ENCODE measurements around the gene ANKRD55. TPM values are rescaled to one million over a fixed set of nuclear protein-coding genes. Genes with fewer than 3 reads are reported as not detected.

The ANKRD55 gene
- total and polyA plus RNA-seq, 2 donors (not counting 1 experiment from before 2014, with no cell fraction given): 0.07 TPM; not detected in 1

DNA sequence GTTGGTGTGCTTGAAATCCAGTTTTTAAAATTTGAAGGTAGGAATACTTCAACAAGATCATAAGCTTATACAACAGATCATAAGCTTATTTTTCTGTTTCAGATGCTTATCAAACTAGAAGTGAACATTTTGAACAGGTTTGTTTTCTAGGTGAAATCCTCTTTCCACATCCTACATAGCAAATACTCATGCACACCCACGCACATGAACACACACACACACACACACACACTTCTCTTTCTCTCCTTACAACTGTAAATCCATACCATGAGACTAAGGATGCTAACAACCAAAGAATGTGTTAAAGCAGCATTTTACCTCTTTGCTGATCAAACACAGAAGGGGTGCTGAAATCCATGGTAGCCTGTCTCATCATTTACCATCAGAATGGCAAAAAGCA is 592 bp downstream of the ANKRD55 start:
- H3K4me3 ChIP-seq (ENCODE audit: control extremely low read depth in 1 of 5, extremely low read depth in 1 of 5, insufficient read depth in 1 of 5, low read depth in 2 of 5, low read length in 4 of 5): no peak overlapping the region
- ChIA-PET POLR2A (no interaction called here), CTCF (no interaction called here)
- no peaks in the 10 kb centered on the region for H3K36me3 ChIP-seq (replicated peaks in 1 of 2; ENCODE audit: control extremely low read depth in 1 of 2, control insufficient read depth in 1 of 2, extremely low read depth in 1 of 2, insufficient read depth in 2 of 2, low read length in 1 of 2)
- H3K79me2 ChIP-seq (ENCODE audit: control insufficient read depth, insufficient read depth, low read length): no peaks in the 10 kb centered on the region
- H3K27ac Mint-ChIP-seq: no peak overlapping the region
- no peaks in the 10 kb centered on the region for H3K27me3 ChIP-seq (replicated peaks in 1 of 4; ENCODE audit: control extremely low read depth in 1 of 4, control insufficient read depth in 3 of 4, insufficient read depth in 4 of 4, low read length in 3 of 4)
- 75% methylated on average over 1 of the region's 1 CpG for WGBS (ENCODE audit: insufficient coverage)
- no peak overlapping the region for H3K27ac ChIP-seq (ENCODE audit: low read length in 2 of 2)
- H3K4me1 ChIP-seq (ENCODE audit: control insufficient read depth in 2 of 2, insufficient read depth in 2 of 2, low read length in 2 of 2): no peaks in the 10 kb centered on the region
- no peak for DNase-seq
- no peak overlapping the region for H3K9ac ChIP-seq (ENCODE audit: low read length)
- intact Hi-C loops (cut with micrococcal nuclease): no loop called here
- H3K4me2 ChIP-seq (replicated peaks; ENCODE audit: low read depth, low read length, poor library complexity, severe bottlenecking): no peak overlapping the region
- H3K4me3 Mint-ChIP-seq: no peak overlapping the region
- no peaks in the 10 kb centered on the region for H3K9me3 Mint-ChIP-seq (ENCODE audit: insufficient read depth)
- no peaks in the 10 kb centered on the region for H3K9me3 ChIP-seq (ENCODE audit: control extremely low read depth in 1 of 3, control insufficient read depth in 2 of 3, insufficient read depth in 1 of 3, low read length in 2 of 3)
- peaks cover 28% of the 10 kb centered on the region for H3K27me3 Mint-ChIP-seq
- H4K20me1 ChIP-seq (ENCODE audit: control insufficient read depth, insufficient read depth, low read length, poor library complexity, severe bottlenecking): no peaks in the 10 kb centered on the region
- TF ChIP-seq, protein P1, sequence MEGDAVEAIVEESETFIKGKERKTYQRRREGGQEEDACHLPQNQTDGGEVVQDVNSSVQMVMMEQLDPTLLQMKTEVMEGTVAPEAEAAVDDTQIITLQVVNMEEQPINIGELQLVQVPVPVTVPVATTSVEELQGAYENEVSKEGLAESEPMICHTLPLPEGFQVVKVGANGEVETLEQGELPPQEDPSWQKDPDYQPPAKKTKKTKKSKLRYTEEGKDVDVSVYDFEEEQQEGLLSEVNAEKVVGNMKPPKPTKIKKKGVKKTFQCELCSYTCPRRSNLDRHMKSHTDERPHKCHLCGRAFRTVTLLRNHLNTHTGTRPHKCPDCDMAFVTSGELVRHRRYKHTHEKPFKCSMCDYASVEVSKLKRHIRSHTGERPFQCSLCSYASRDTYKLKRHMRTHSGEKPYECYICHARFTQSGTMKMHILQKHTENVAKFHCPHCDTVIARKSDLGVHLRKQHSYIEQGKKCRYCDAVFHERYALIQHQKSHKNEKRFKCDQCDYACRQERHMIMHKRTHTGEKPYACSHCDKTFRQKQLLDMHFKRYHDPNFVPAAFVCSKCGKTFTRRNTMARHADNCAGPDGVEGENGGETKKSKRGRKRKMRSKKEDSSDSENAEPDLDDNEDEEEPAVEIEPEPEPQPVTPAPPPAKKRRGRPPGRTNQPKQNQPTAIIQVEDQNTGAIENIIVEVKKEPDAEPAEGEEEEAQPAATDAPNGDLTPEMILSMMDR (IDR thresholded peaks at IDR 0.05): no peak
- TF ChIP-seq EZH2 (IDR thresholded peaks at IDR 0.05; ENCODE audit: borderline replicate concordance, insufficient read depth, low read depth, low read length, poor library complexity, severe bottlenecking): no peak
- H2AFZ ChIP-seq (ENCODE audit: insufficient read depth, low read depth, low read length, poor library complexity, severe bottlenecking): no peak overlapping the region
- H3K4me1 Mint-ChIP-seq: no peaks in the 10 kb centered on the region
- ATAC-seq (ENCODE audit: low read depth): no peak

- POLR2A ChIA-PET: no interaction called here
- no peaks in the 10 kb centered on the region for H3K79me2 ChIP-seq (ENCODE audit: control insufficient read depth, insufficient read depth, low read length)
- no peaks in the 10 kb centered on the region for H3K9me3 ChIP-seq (ENCODE audit: control extremely low read depth in 1 of 3, control insufficient read depth in 2 of 3, insufficient read depth in 1 of 3, low read length in 2 of 3)
- no peaks in the 10 kb centered on the region for H3K27me3 ChIP-seq (replicated peaks in 1 of 4; ENCODE audit: control extremely low read depth in 1 of 4, control insufficient read depth in 3 of 4, insufficient read depth in 4 of 4, low read length in 3 of 4)
- CTCF ChIA-PET: no interaction called here
- ATAC-seq (ENCODE audit: low read depth) (no peak), DNase-seq (no peak)
- H3K4me3 ChIP-seq (ENCODE audit: control extremely low read depth in 1 of 5, extremely low read depth in 1 of 5, insufficient read depth in 1 of 5, low read depth in 2 of 5, low read length in 4 of 5): no peak overlapping the region
- H2AFZ ChIP-seq (ENCODE audit: insufficient read depth, low read depth, low read length, poor library complexity, severe bottlenecking): no peak overlapping the region
- TF ChIP-seq, protein P1 (IDR thresholded peaks at IDR 0.05): no peak
- no peak for TF ChIP-seq EZH2 (IDR thresholded peaks at IDR 0.05; ENCODE audit: borderline replicate concordance, insufficient read depth, low read depth, low read length, poor library complexity, severe bottlenecking)
- H3K4me3 Mint-ChIP-seq: no peak overlapping the region
- H4K20me1 ChIP-seq (ENCODE audit: control insufficient read depth, insufficient read depth, low read length, poor library complexity, severe bottlenecking): no peaks in the 10 kb centered on the region
- H3K36me3 ChIP-seq (replicated peaks in 1 of 2; ENCODE audit: control extremely low read depth in 1 of 2, control insufficient read depth in 1 of 2, extremely low read depth in 1 of 2, insufficient read depth in 2 of 2, low read length in 1 of 2): no peaks in the 10 kb centered on the region
- no peaks in the 10 kb centered on the region for H3K9me3 Mint-ChIP-seq (ENCODE audit: insufficient read depth)
- H3K27ac ChIP-seq (ENCODE audit: low read length in 2 of 2): no peak overlapping the region
- H3K4me1 ChIP-seq (ENCODE audit: control insufficient read depth in 2 of 2, insufficient read depth in 2 of 2, low read length in 2 of 2): no peaks in the 10 kb centered on the region
- intact Hi-C loops (cut with micrococcal nuclease): no loop called here
- no peak overlapping the region for H3K27ac Mint-ChIP-seq
- no peak overlapping the region for H3K4me2 ChIP-seq (replicated peaks; ENCODE audit: low read depth, low read length, poor library complexity, severe bottlenecking)
- peaks cover 18% of the 10 kb centered on the region for H3K27me3 Mint-ChIP-seq
- H3K9ac ChIP-seq (ENCODE audit: low read length): no peak overlapping the region
- no peaks in the 10 kb centered on the region for H3K4me1 Mint-ChIP-seq
Measured at GRCh38 chr5:56230576-56230975, 2.6 kb downstream of the ANKRD55 start.

Measured in B cell (primary cell).